Mesenchymal stem cell (in vitro differentiated cells and primary cell): ENCODE data around the gene TMEM123.

Source experiments
- DNase-seq: peaks from one replicate; pipeline ENCODE4 v3.0.0-alpha.2; 2013
- H2AFZ ChIP-seq: one replicate; pipeline ENCODE4 v1.6.1; 2013; ENCODE audit warnings: low read depth, mild to moderate bottlenecking, control low read depth, inconsistent platforms, low read length, moderate library complexity
- H2AK5ac ChIP-seq: 2 replicates; pipeline ENCODE4 v1.6.1; 2013; ENCODE audit warnings: low read length, moderate library complexity, mild to moderate bottlenecking, inconsistent platforms; ENCODE audit not compliant: severe bottlenecking
- H2BK120ac ChIP-seq: one replicate; pipeline ENCODE4 v1.6.1; 2013; ENCODE audit warnings: low read depth, mild to moderate bottlenecking, inconsistent platforms, low read length, moderate library complexity
- H2BK12ac ChIP-seq, 2 experiments: one replicate each; pipeline ENCODE4 v1.6.1; 2013; ENCODE audit warnings: inconsistent platforms in 2 of 2, low read length in 2 of 2, mild to moderate bottlenecking in 2 of 2, moderate library complexity in 2 of 2, control low read depth in 1 of 2
- H2BK15ac ChIP-seq: one replicate; pipeline ENCODE4 v1.6.1; 2013; ENCODE audit warnings: mild to moderate bottlenecking, low read depth, inconsistent platforms; ENCODE audit not compliant: poor library complexity, severe bottlenecking
- H2BK5ac ChIP-seq: 2 replicates; pipeline ENCODE4 v1.6.1; 2013; ENCODE audit warnings: low read depth, mild to moderate bottlenecking, low read length, control low read depth, inconsistent platforms; ENCODE audit not compliant: poor library complexity, severe bottlenecking
- H3K14ac ChIP-seq, 2 experiments: one replicate each; pipeline ENCODE4 v1.6.1; 2013; ENCODE audit warnings: inconsistent platforms in 2 of 2, low read length in 2 of 2, control low read depth in 1 of 2, mild to moderate bottlenecking in 1 of 2, moderate library complexity in 1 of 2
- H3K18ac ChIP-seq, 2 experiments: one replicate each; pipeline ENCODE4 v1.6.1; 2013; ENCODE audit warnings: inconsistent platforms in 2 of 2, low read length in 2 of 2, control low read depth in 1 of 2, low read depth in 1 of 2, mild to moderate bottlenecking in 1 of 2
- H3K23ac ChIP-seq, 2 experiments: one replicate each; pipeline ENCODE4 v1.6.1; 2013; ENCODE audit warnings: inconsistent platforms in 2 of 2, low read length in 2 of 2, mild to moderate bottlenecking in 2 of 2, moderate library complexity in 2 of 2, control low read depth in 1 of 2
- H3K27ac ChIP-seq: 2 replicates; pipeline ENCODE4 v1.5.1; 2013; ENCODE audit warnings: mild to moderate bottlenecking, moderate library complexity, low read length, control low read depth, inconsistent platforms; ENCODE audit not compliant: poor library complexity, severe bottlenecking
- H3K27me3 ChIP-seq, 2 experiments: 2 replicates each; pipeline versions ENCODE4 v1.6.1 to v1.7.0; 2013; ENCODE audit warnings: low read length in 2 of 2, mild to moderate bottlenecking in 2 of 2, moderate library complexity in 2 of 2, control low read depth in 1 of 2, inconsistent platforms in 1 of 2; ENCODE audit not compliant: control insufficient read depth in 1 of 2, insufficient read depth in 1 of 2
- H3K36me3 ChIP-seq, 2 experiments: 2 replicates each; pipeline versions ENCODE4 v1.6.1 to v1.7.0; 2013; ENCODE audit warnings: low read length in 2 of 2, control low read depth in 1 of 2, inconsistent platforms in 1 of 2, low read depth in 1 of 2, mild to moderate bottlenecking in 1 of 2; ENCODE audit not compliant: insufficient read depth in 2 of 2, control insufficient read depth in 1 of 2
- H3K4ac ChIP-seq, 2 experiments: one replicate each; pipeline ENCODE4 v1.6.1; 2013; ENCODE audit warnings: inconsistent platforms in 2 of 2, low read length in 2 of 2, mild to moderate bottlenecking in 2 of 2, moderate library complexity in 2 of 2, control low read depth in 1 of 2, low read depth in 1 of 2
- H3K4me1 ChIP-seq: 2 replicates; pipeline ENCODE4 v1.6.1; 2013; ENCODE audit warnings: low read depth, low read length, control low read depth; ENCODE audit not compliant: control insufficient read depth, insufficient read depth
- H3K4me2 ChIP-seq: 2 replicates; pipeline ENCODE4 v1.6.1; 2013; ENCODE audit warnings: low read length, mild to moderate bottlenecking, inconsistent platforms; ENCODE audit not compliant: poor library complexity, severe bottlenecking
- H3K4me3 ChIP-seq, 2 experiments: 2 replicates each; pipeline versions ENCODE4 v1.5.1 to v1.7.0; 2013; ENCODE audit warnings: low read length in 2 of 2, mild to moderate bottlenecking in 2 of 2, control low read depth in 1 of 2, low read depth in 1 of 2; ENCODE audit not compliant: insufficient read depth in 1 of 2
- H3K79me1 ChIP-seq: replicated peaks from 2 replicates; pipeline ENCODE4 v1.6.1; 2013; ENCODE audit warnings: mild to moderate bottlenecking, control low read depth, low read length, inconsistent platforms; ENCODE audit not compliant: poor library complexity, severe bottlenecking
- H3K9ac ChIP-seq: 2 replicates; pipeline ENCODE4 v1.7.0; 2013; ENCODE audit warnings: mild to moderate bottlenecking, low read length, moderate library complexity
- H3K9me3 ChIP-seq: 2 replicates; pipeline ENCODE4 v1.7.0; 2013; ENCODE audit warnings: mild to moderate bottlenecking, low read length; ENCODE audit not compliant: control insufficient read depth
- H4K8ac ChIP-seq: one replicate; pipeline ENCODE4 v1.6.1; 2013; ENCODE audit warnings: inconsistent platforms, mild to moderate bottlenecking, low read length, moderate library complexity
- H4K91ac ChIP-seq: one replicate; pipeline ENCODE4 v1.6.1; 2013; ENCODE audit warnings: mild to moderate bottlenecking, low read length, inconsistent platforms
- WGBS: methylation state at CpG from one replicate; pipeline ENCODE4 v1.1.7; 2013; ENCODE audit warnings: mixed read lengths; 5-methylcytosine and 5-hydroxymethylcytosine counted together

TMEM123 gene

GRCh38 chr11:102389253-102389652 lies 63.3 kb downstream of the TMEM123 start:
- Histone ChIP-seq H3K9ac (no peak overlapping the region), H4K91ac (no peak overlapping the region), H3K79me1 (peaks cover 22% of the 10 kb centered on the region), H3K4me2 (no peak overlapping the region), H2AFZ (no peak overlapping the region), H3K27me3 (no peaks in the 10 kb centered on the region), H3K27ac (no peak overlapping the region), H2AK5ac (no peak overlapping the region), H3K18ac (no peak overlapping the region), H3K4ac (no peak overlapping the region), H2BK15ac (no peak overlapping the region), H3K4me3 (no peak overlapping the region), H2BK5ac (no peak overlapping the region), H2BK12ac (no peak overlapping the region), H4K8ac (no peak overlapping the region), H3K23ac (no peak overlapping the region), H2BK120ac (no peak overlapping the region), H3K14ac (no peak overlapping the region), H3K4me1 (peaks cover 18% of the 10 kb centered on the region), H3K9me3 (no peaks in the 10 kb centered on the region), H3K36me3 (peaks cover 39 to 91% of the 10 kb centered on the region in 2 experiments)
- 91% methylated on average over 2 of the region's 4 CpGs for WGBS
- DNase-seq, result no peak

GRCh38 chr11:102387043-102387781 lies 65.4 kb downstream of the TMEM123 start:
- 98% methylated on average over 5 of the region's 8 CpGs for WGBS
- no peak overlapping the region for H2AFZ ChIP-seq
- no peaks in the 10 kb centered on the region for H3K9me3 ChIP-seq

GRCh38 chr11:102386136-102386734 lies 66.3 kb downstream of the TMEM123 start:
- Histone ChIP-seq H2BK12ac (no peak overlapping the region), H3K36me3 (peaks cover 15 to 88% of the 10 kb centered on the region in 2 experiments), H3K27me3 (no peaks in the 10 kb centered on the region), H3K79me1 (peaks cover 12% of the 10 kb centered on the region), H3K4me3 (no peak overlapping the region), H3K9me3 (no peaks in the 10 kb centered on the region), H3K4me2 (no peak overlapping the region), H2AFZ (no peak overlapping the region), H3K9ac (no peak overlapping the region), H3K27ac (no peak overlapping the region), H3K23ac (no peak overlapping the region), H2AK5ac (no peak overlapping the region), H4K8ac (no peak overlapping the region), H3K18ac (no peak overlapping the region), H2BK5ac (no peak overlapping the region), H2BK120ac (no peak overlapping the region), H2BK15ac (no peak overlapping the region), H3K4ac (no peak overlapping the region), H3K14ac (no peak overlapping the region), H3K4me1 (peaks cover 11% of the 10 kb centered on the region), H4K91ac (no peak overlapping the region)
- DNase-seq, result no peak
- 100% methylated on average over 1 of the region's 2 CpGs for WGBS

More at GRCh38 chr11:102387043-102387781, 65.4 kb downstream of the TMEM123 start:
- Histone ChIP-seq H3K4me2 (no peak overlapping the region), H3K14ac (no peak overlapping the region), H3K23ac (no peak overlapping the region), H2BK5ac (no peak overlapping the region), H2BK12ac (no peak overlapping the region), H3K4ac (no peak overlapping the region), H4K8ac (no peak overlapping the region), H3K4me3 (no peak overlapping the region), H3K4me1 (peaks cover 13% of the 10 kb centered on the region), H3K79me1 (peaks cover 19% of the 10 kb centered on the region), H3K36me3 (peaks cover 24 to 87% of the 10 kb centered on the region in 2 experiments), H4K91ac (no peak overlapping the region), H3K9ac (no peak overlapping the region), H3K27ac (no peak overlapping the region), H3K18ac (no peak overlapping the region), H2BK120ac (no peak overlapping the region), H2BK15ac (no peak overlapping the region), H2AK5ac (no peak overlapping the region), H3K27me3 (no peaks in the 10 kb centered on the region)
- no peak for DNase-seq

GRCh38 chr11:102385085-102386007 lies 67.2 kb downstream of the TMEM123 start:
- Histone ChIP-seq H3K4me1 (peaks cover 11% of the 10 kb centered on the region), H2BK120ac (no peak overlapping the region), H3K18ac (no peak overlapping the region), H3K4me2 (peak overlapping the region; percentile 42), H2BK15ac (no peak overlapping the region), H3K23ac (peak overlapping the region in 1 of 2 experiments; percentile 23), H3K4me3 (no peak overlapping the region), H2BK5ac (no peak overlapping the region), H2BK12ac (no peak overlapping the region), H3K9ac (no peak overlapping the region), H3K36me3 (peaks cover 12 to 89% of the 10 kb centered on the region in 2 experiments), H3K9me3 (no peaks in the 10 kb centered on the region), H3K27me3 (no peaks in the 10 kb centered on the region), H4K91ac (no peak overlapping the region), H3K79me1 (peaks cover 6% of the 10 kb centered on the region), H3K4ac (no peak overlapping the region), H2AK5ac (no peak overlapping the region), H4K8ac (no peak overlapping the region), H3K14ac (no peak overlapping the region), H2AFZ (no peak overlapping the region), H3K27ac (peak overlapping the region; percentile 75)
- no peak for DNase-seq
- no CpG with 5 or more reads among the region's 5 CpGs for WGBS
